ENCODE measurements around the gene TSPAN15. TPM values are rescaled to one million over a fixed set of nuclear protein-coding genes. Genes with fewer than 3 reads are reported as not detected.
A peak's percentile ranks its signal among the peaks of the same experiment; 100 is the strongest.

TSPAN15 gene
- total RNA-seq, 1 experiment from 2014 or later, result 7.7 TPM

DNA sequence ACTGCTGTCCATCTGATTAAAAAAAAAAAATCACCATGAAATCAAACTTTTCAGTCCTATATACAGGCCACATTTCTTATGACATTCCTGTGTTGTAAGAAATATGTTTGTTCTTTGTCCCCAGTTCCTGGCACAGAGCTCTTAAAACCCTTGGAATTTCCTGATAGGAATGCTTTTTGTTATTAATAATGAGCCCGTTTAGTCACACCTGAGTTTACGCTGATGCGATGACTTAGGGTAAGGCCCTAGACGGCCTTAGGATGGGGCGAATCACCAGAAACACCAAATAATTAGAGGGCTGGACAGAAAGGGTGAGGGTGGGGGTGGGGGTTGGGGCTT lies 17.5 kb downstream of the TSPAN15 start:
- Histone ChIP-seq H3K9ac (ENCODE audit: extremely low read depth, insufficient read length, low read length) (no peak overlapping the region), H2AFZ (ENCODE audit: low read length) (no peak overlapping the region), H4K20me1 (ENCODE audit: control insufficient read depth, insufficient read depth, insufficient read length) (no peaks in the 10 kb centered on the region), H4K91ac (ENCODE audit: insufficient read length, low read depth, low read length) (no peak overlapping the region), H3K79me2 (ENCODE audit: insufficient read depth, low read length) (no peaks in the 10 kb centered on the region), H3K23ac (ENCODE audit: insufficient read length, low read depth, low read length) (no peak overlapping the region), H3K4me1 (ENCODE audit: insufficient read depth, low read length) (peaks cover 3% of the 10 kb centered on the region; the same call in 1 of the 2 replicates), H2BK15ac (ENCODE audit: low read depth, low read length) (no peak overlapping the region), H2AK5ac (ENCODE audit: insufficient read length, low read length) (no peak overlapping the region), H3K27me3 (ENCODE audit: insufficient read depth, low read length) (no peaks in the 10 kb centered on the region), H3K18ac (ENCODE audit: insufficient read length, low read depth, low read length) (no peak overlapping the region), H4K5ac (ENCODE audit: insufficient read length, low read depth, low read length) (no peak overlapping the region), H2BK5ac (ENCODE audit: insufficient read length, low read length) (no peak overlapping the region), H3K27ac (ENCODE audit: insufficient read length, low read depth, low read length) (no peak overlapping the region), H3K56ac (ENCODE audit: insufficient read length, low read depth, low read length) (no peak overlapping the region), H2BK120ac (ENCODE audit: low read depth, low read length, poor library complexity, severe bottlenecking) (no peak overlapping the region), H2BK20ac (ENCODE audit: low read depth, low read length, poor library complexity, severe bottlenecking) (no peak overlapping the region), H3K23me2 (ENCODE audit: insufficient read length, low read depth, low read length, poor library complexity, severe bottlenecking) (no peaks in the 10 kb centered on the region), H4K8ac (replicated peaks; ENCODE audit: insufficient read length, low read depth, low read length) (no peak overlapping the region), H3K14ac (ENCODE audit: insufficient read depth, low read length) (no peak overlapping the region), H3T11ph (ENCODE audit: low read length) (no peak overlapping the region), H3K4ac (ENCODE audit: low read depth, low read length) (no peak overlapping the region), H3K4me2 (ENCODE audit: insufficient read depth, insufficient read length, low read length) (no peak overlapping the region), H2BK12ac (ENCODE audit: insufficient read length, low read depth, low read length) (no peak overlapping the region), H3K9me3 (ENCODE audit: control insufficient read depth, low read depth, low read length) (no peaks in the 10 kb centered on the region), H3K79me1 (ENCODE audit: insufficient read depth, low read depth, low read length, poor library complexity, severe bottlenecking) (no peaks in the 10 kb centered on the region)
- Mint-ChIP-seq H3K9me3 (no peaks in the 10 kb centered on the region), H3K4me3 (no peak overlapping the region), H3K27ac (peak overlapping the region in 1 of 3 experiments; percentile 7; a peak in 1 of 7 replicates), H3K36me3 (ENCODE audit: insufficient read depth in 1 of 3, low read depth in 3 of 3) (no peaks in the 10 kb centered on the region), H3K27me3 (ENCODE audit: low read depth) (peaks cover 10% of the 10 kb centered on the region), H3K4me1 (peaks cover 15 to 26% of the 10 kb centered on the region in 2 experiments)
- TF ChIP-seq, protein P1, sequence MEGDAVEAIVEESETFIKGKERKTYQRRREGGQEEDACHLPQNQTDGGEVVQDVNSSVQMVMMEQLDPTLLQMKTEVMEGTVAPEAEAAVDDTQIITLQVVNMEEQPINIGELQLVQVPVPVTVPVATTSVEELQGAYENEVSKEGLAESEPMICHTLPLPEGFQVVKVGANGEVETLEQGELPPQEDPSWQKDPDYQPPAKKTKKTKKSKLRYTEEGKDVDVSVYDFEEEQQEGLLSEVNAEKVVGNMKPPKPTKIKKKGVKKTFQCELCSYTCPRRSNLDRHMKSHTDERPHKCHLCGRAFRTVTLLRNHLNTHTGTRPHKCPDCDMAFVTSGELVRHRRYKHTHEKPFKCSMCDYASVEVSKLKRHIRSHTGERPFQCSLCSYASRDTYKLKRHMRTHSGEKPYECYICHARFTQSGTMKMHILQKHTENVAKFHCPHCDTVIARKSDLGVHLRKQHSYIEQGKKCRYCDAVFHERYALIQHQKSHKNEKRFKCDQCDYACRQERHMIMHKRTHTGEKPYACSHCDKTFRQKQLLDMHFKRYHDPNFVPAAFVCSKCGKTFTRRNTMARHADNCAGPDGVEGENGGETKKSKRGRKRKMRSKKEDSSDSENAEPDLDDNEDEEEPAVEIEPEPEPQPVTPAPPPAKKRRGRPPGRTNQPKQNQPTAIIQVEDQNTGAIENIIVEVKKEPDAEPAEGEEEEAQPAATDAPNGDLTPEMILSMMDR (conservative IDR thresholded peaks at IDR 0.05), result no peak
- no peak for DNase-seq
- WGBS (ENCODE audit: extremely low coverage, insufficient read length, low lambda C conversion rate), result no CpG with 5 or more reads among the region's 5 CpGs

All from H9 (cell line).